ENCODE results near the gene PDE1C.

- TF ChIP-seq CTCF (IDR thresholded peaks at IDR 0.05) (no peak), EZH2 (IDR thresholded peaks at IDR 0.05; ENCODE audit: borderline replicate concordance, insufficient read depth, low read depth, low read length, poor library complexity, severe bottlenecking) (no peak)
Measured at GRCh38 chr7:31883761-31884164, 186.4 kb downstream of the PDE1C start.
